SKM-1 (cell line): ENCODE measurements around the gene ATP2B2.

Experiments used
- DNase-seq: peaks from one replicate; lab custom pipeline; 2025; ENCODE audit not compliant: unreplicated experiment; lab: John Stamatoyannopoulos, UW

ATP2B2 gene

GRCh38 chr3:10434144-10434937 is 71.0 kb downstream of the ATP2B2 start:
- no peak for DNase-seq

GRCh38 chr3:10432931-10433330 is 72.5 kb downstream of the ATP2B2 start:
- DNase-seq: no peak

DNA sequence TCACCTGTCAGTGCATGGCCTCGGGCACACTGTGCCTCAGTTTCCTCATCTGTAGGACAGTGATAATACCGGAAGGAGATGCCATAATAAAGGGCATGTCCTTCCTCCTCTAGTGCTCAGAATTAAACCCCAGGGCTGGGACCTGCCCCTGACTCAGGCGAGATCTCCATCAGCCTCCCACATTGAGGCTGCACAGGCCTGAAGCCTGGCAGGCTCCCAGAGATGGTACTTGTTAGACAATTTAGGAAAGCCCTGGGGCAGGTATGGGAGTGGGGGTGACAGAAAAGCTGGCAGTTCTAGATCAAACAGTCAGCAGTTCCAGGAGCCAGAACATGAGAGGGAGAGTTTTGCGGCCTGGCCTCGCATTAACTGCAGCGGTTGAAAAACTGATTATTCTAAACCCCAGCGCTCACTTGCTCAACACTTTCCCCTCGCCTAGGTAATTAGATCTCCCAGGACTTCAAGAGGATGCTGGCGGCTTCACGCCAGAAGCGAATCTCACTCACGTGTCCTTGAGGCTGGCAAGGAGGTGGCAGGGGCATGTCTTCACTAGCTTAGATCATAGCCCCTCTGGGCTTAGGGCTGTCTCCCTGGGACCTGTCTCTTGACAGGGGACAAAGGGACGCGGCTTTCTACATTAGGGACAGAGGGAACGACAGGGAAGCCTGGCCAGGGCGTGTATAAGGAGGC is 73.1 kb downstream of the ATP2B2 start:
- no peak for DNase-seq

- DNase-seq: no peak
Measured at GRCh38 chr3:10430805-10431204, 74.6 kb downstream of the ATP2B2 start.

DNA sequence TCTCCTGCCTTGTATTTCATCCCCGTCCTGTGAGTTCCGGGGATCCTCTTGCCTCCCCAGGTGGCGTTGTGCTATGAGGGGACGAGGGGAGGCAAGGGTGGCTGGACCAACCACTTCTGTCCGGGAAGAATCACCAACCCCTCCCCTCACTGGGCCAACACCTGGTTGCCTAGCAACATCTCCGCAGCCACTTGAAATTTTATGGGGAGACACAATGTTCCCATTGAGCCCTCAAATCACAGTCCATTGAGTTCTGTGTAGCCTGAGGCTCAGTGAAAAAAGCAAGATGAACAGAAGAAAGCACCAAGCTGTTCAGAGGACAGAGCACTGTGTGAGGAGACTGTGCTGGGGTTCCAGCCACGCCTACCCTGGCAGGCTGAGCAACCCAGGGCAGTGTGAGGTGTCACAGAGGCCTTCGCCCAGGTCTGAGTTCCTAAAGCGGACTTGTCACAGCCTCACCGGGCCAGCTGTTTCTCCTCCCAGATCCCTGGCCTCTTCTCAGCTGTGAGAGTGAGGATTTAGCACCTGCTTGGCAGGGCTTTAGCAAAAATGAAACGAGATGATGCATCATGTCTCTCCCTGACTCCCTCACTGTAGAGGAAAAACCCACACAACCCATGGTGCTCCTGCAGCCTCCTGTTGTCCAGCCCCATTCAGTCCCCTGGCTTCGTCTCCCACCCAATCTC is 76.8 kb downstream of the ATP2B2 start:
- no peak for DNase-seq

GRCh38 chr3:10426346-10427220 is 78.8 kb downstream of the ATP2B2 start:
- DNase-seq: no peak

- DNase-seq: no peak
Measured at GRCh38 chr3:10423171-10423882, 82.1 kb downstream of the ATP2B2 start.

DNA sequence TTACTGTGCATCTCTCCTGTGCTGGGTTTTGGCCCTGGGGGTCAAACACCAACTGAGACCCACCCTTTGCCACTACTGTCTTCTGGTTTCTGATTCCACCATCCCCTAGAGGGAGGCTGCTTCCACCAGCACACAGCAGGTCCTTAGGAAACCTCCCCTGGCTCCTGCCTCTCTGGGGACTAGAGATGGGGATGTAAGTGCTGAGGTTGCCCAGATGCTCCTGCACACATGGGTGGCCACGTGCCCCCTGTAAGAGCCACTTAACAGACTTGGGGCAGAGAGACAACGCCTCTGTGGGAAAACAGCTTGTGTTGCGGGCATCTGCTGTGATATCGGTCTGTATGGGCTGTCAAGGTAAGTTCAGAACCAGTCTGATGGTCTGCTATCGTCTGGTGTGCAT is 83.4 kb downstream of the ATP2B2 start:
- no peak for DNase-seq

- no peak for DNase-seq
Measured at GRCh38 chr3:10420745-10421475, 84.5 kb downstream of the ATP2B2 start.

DNA sequence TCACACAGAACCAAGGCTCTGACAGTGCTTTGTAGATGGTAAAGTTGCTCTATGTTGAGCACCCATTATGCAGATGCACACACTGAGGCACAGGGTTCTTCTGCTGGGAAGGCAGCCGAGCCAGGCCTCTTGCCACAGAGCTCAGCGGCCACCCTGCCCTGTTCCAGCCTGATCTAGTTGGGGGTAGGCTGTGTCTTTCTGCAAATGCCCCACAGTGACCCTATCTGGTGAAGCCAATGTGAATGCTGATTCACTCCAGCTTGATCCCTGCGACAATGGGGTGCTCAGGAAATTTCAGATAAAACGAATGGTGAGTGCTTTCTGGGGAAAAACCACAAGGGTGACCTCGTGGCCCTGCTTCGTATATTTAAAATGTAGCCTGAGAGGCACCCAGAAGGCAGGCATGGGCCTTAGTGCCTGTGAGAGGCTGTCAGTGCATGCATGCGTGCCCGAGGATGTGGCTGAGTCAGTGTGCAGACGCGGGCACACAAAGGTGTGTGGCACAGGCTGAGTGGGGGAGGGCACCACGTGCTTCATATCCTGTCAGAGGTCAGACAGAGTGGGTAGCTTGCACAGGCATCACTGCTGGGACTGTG is 85.7 kb downstream of the ATP2B2 start:
- no peak for DNase-seq

GRCh38 chr3:10417847-10418246 is 87.5 kb downstream of the ATP2B2 start:
- DNase-seq: no peak

GRCh38 chr3:10416730-10417300 is 88.6 kb downstream of the ATP2B2 start:
- no peak for DNase-seq

GRCh38 chr3:10413041-10413440 is 92.3 kb downstream of the ATP2B2 start:
- no peak for DNase-seq

DNA sequence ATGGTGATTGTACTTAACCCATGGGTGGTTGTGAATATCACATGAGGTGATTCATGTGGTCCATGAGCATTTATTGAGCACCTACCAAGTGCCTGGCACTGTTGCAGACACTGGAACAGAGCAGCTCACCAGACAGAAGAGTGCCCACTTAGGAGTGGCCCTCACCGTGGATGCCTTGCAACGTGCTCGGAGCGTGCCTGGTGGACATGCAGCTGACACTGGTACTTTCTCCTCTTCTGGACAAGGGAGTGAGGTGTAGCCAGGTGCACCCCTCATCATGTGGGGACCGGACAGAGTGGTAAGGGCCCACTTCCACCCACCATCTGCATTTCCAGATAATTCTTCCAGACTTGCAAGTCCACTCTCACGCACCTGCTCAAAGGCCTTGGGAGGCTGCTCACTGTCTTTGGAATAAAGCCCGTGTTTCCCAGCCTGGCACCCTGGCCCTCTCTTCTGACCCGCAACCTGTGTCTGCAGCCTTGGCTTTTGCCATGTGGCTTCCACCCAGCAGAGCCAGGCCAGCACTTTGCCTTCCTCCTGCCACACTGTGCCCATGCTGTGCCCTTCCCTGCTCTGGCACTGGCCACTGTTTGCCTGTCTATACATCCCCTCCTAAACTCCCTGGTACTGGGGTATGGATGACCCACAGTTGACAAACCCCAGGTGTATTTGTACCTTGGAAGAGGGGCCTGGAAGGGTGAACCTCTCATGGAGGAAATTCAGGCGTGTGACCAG is 93.6 kb downstream of the ATP2B2 start:
- no peak for DNase-seq

GRCh38 chr3:10410383-10411002 is 94.9 kb downstream of the ATP2B2 start:
- no peak for DNase-seq

GRCh38 chr3:10408680-10409079 is 96.7 kb downstream of the ATP2B2 start:
- DNase-seq: no peak

DNA sequence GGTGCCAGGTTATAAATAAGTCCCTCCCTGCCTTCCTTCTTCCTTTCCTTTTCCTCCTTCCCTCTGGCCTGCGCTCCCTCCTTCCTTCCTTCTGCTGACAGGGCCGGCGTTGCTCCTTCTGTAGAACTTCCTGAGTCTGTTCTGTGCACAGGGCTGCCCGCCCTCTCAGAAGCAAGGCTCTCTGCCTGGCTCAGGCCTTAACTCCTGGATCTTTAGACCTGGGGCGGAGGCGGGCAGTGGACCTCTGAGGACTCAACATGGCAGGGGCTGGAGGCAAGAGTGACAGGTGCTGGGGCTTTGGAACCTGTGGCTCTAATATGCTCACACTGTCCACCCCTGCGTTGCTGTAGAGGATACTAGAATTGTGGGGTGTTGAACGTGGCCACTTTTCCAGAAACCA is 98.0 kb downstream of the ATP2B2 start:
- no peak for DNase-seq

- no peak for DNase-seq
Measured at GRCh38 chr3:10406414-10406813, 99.0 kb downstream of the ATP2B2 start.
